Smooth muscle cell (in vitro differentiated cells): ENCODE results near the gene RTN1. TPM values are rescaled to one million over a fixed set of nuclear protein-coding genes. Genes with fewer than 3 reads are reported as not detected.

Experiments
- DNase-seq: peaks from one replicate; lab custom pipeline; 2025; ENCODE audit not compliant: unreplicated experiment; lab: John Stamatoyannopoulos, UW
- H2AFZ ChIP-seq: fragments of 200-600 bp; sonication (generic); 2 replicates; pipeline ENCODE4 v1.6.0; 2016; ENCODE audit warnings: antibody characterized with exemption, low read depth, mild to moderate bottlenecking
- H3F3A ChIP-seq: fragments of 200-600 bp; sonication (generic); 2 replicates; pipeline ENCODE4 v1.6.0; 2017; ENCODE audit warnings: antibody characterized with exemption, low read depth
- H3K27ac ChIP-seq: fragments of 200-600 bp; sonication (generic); 2 replicates; pipeline ENCODE4 v1.5.1; 2016; ENCODE audit warnings: low read depth, mild to moderate bottlenecking
- H3K27me3 ChIP-seq: fragments of 200-600 bp; sonication (generic); 2 replicates; pipeline ENCODE4 v1.6.1; 2016; ENCODE audit warnings: low read depth, mild to moderate bottlenecking
- H3K36me3 ChIP-seq: fragments of 200-600 bp; sonication (generic); 2 replicates; pipeline ENCODE4 v1.5.1; 2016; ENCODE audit warnings: low read depth
- H3K4me1 ChIP-seq: fragments of 200-600 bp; sonication (generic); 2 replicates; pipeline ENCODE4 v1.5.1; 2016; ENCODE audit warnings: low read depth
- H3K4me2 ChIP-seq: fragments of 200-600 bp; sonication (generic); 2 replicates; pipeline ENCODE4 v1.6.0; 2016; ENCODE audit warnings: mild to moderate bottlenecking
- H3K4me3 ChIP-seq: fragments of 200-600 bp; sonication (generic); 2 replicates; pipeline ENCODE4 v1.5.1; 2016; ENCODE audit warnings: mild to moderate bottlenecking
- H3K79me2 ChIP-seq: fragments of 200-600 bp; sonication (generic); 2 replicates; pipeline ENCODE4 v1.6.0; 2016; ENCODE audit warnings: low read depth, mild to moderate bottlenecking
- H3K9ac ChIP-seq: fragments of 200-600 bp; sonication (generic); 2 replicates; pipeline ENCODE4 v1.6.0; 2016; ENCODE audit warnings: low read depth
- H3K9me3 ChIP-seq: fragments of 200-600 bp; sonication (generic); replicated peaks from 2 replicates; pipeline ENCODE4 v1.5.1; 2016; ENCODE audit warnings: low read depth
- H4K20me1 ChIP-seq: fragments of 200-600 bp; sonication (generic); 2 replicates; pipeline ENCODE4 v1.6.0; 2016; ENCODE audit warnings: low read depth
- WGBS: methylation state at CpG from one replicate; pipeline ENCODE4 v1.1.7; 2016; ENCODE audit warnings: low lambda C conversion rate; 5-methylcytosine and 5-hydroxymethylcytosine counted together
- polyA plus RNA-seq: library from polyadenylated mRNA; unstranded; fragments of >200 nt; fragmentation: Nextera tagmentation; extraction: Ambion mirVana; gene quantifications from 2 replicates; pipeline ENCODE4 v1.2.1, GENCODE V29; 2016
- total RNA-seq: library from RNA; depleted of rRNA; stranded (reverse); fragments of >200 nt; gene quantifications from 2 replicates; pipeline ENCODE4 v1.2.3, GENCODE V29; 2014
- TF ChIP-seq, protein P1 (sequence below): fragments of 200-600 bp; sonication (generic); IDR thresholded peaks from 2 replicates; pipeline ENCODE4 v1.5.1; 2017; ENCODE audit warnings: borderline replicate concordance, mild to moderate bottlenecking, antibody characterized with exemption; ENCODE audit not compliant: insufficient read depth, poor library complexity, severe bottlenecking

Gene RTN1
- total and polyA plus RNA-seq, 2 experiments from 2014 or later, result not detected

DNA sequence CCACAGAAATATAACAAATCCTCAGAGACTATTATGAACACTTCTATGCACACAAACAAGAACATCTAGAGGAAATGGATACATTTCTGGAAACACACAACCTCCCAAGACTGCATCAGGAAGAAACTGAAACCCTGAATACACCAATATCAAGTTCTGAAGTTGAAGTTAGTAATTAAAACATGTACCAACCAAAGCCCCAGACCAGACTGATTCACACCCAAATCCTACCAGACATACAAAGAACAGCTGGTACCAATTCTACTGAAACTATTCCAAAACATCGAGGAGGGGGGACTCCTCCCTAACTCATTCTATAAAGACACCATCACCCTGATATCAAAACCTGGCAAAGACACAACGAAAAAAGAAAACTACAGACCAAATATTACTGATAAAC lies 179.3 kb downstream of the RTN1 start:
- Histone ChIP-seq H4K20me1 (no peaks in the 10 kb centered on the region), H3F3A (no peaks in the 10 kb centered on the region), H3K4me2 (no peak overlapping the region), H3K36me3 (no peaks in the 10 kb centered on the region), H3K4me3 (no peak overlapping the region), H3K9ac (no peak overlapping the region), H3K9me3 (no peaks in the 10 kb centered on the region), H3K79me2 (no peaks in the 10 kb centered on the region), H2AFZ (no peak overlapping the region), H3K4me1 (no peaks in the 10 kb centered on the region), H3K27ac (no peak overlapping the region), H3K27me3 (no peaks in the 10 kb centered on the region)
- TF ChIP-seq, protein P1, sequence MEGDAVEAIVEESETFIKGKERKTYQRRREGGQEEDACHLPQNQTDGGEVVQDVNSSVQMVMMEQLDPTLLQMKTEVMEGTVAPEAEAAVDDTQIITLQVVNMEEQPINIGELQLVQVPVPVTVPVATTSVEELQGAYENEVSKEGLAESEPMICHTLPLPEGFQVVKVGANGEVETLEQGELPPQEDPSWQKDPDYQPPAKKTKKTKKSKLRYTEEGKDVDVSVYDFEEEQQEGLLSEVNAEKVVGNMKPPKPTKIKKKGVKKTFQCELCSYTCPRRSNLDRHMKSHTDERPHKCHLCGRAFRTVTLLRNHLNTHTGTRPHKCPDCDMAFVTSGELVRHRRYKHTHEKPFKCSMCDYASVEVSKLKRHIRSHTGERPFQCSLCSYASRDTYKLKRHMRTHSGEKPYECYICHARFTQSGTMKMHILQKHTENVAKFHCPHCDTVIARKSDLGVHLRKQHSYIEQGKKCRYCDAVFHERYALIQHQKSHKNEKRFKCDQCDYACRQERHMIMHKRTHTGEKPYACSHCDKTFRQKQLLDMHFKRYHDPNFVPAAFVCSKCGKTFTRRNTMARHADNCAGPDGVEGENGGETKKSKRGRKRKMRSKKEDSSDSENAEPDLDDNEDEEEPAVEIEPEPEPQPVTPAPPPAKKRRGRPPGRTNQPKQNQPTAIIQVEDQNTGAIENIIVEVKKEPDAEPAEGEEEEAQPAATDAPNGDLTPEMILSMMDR, result no peak
- no peak for DNase-seq
- WGBS, result 45% methylated on average over 2 of the region's 2 CpGs

DNA sequence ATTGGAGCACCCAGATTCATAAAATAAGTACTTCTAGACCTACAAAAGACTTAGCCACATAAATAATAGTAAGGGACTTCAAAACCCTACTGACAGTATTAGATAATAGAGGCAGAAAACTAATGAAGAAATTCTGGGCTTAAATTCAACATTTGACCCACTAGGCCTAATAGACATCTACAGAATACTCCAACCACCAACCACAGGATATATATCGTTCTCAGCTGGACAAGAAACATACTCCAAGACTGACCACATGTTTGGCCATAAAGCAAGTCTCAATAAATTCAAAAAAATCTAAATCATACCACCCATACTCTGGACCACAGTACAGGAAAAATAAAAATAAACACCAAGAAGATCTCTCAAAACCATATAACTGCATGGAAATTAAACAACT lies 180.2 kb downstream of the RTN1 start:
- Histone ChIP-seq H3K9me3 (no peaks in the 10 kb centered on the region), H3F3A (no peaks in the 10 kb centered on the region), H4K20me1 (no peaks in the 10 kb centered on the region), H3K27me3 (no peaks in the 10 kb centered on the region), H3K9ac (no peak overlapping the region), H3K4me2 (no peak overlapping the region), H3K27ac (no peak overlapping the region), H3K4me1 (no peaks in the 10 kb centered on the region), H3K79me2 (no peaks in the 10 kb centered on the region), H3K36me3 (no peaks in the 10 kb centered on the region), H3K4me3 (no peak overlapping the region), H2AFZ (no peak overlapping the region)
- WGBS, result 40% methylated on average over 1 of the region's 1 CpG
- TF ChIP-seq, protein P1, result no peak
- no peak for DNase-seq

DNA sequence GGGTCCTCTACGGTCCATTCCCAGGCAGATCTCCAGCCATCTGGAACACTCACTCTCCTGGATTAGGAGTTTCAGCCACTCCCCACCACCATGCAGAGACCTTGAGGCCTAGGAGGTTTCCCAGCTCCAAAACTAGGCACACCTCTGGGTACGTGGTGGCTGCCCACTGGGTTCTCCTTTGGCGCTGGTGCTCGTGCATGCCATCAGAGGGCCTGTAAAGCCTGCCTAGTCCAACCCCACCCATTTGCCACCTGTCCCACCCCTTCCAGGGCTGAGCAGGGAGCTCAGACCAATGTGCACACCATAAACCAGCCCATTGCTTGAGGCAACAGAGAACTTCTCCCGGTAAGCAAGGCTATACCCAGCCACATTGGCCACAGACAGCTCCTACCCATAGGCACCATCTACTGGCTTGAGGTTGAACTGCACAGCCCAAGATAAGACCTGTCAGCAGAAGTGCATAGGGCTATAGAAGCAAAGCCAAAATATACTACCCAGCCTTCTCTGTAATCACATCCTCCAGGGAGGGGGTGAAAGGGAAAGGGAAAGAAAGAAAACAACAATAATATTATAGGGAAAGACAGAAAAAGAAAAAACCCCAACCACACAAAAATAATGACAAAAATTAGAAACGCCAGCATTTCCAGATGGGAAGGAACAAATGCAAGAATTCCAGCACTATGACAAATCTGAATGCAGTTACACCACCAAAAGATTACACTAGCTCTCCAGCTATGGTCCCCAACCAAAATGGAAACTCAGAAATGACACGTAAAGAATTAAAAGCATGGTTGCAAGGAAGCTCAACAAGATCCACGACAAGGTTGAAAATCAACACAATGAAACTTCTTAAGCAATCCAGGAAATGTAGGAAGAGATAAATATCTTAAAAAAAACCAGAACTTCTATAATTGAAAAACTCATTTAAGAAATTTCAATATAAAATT lies 182.1 kb downstream of the RTN1 start:
- no peaks in the 10 kb centered on the region for H4K20me1 ChIP-seq
- H3K27me3 ChIP-seq, result no peaks in the 10 kb centered on the region
- peaks cover 6% of the 10 kb centered on the region for H3K4me1 ChIP-seq
- H3K79me2 ChIP-seq, result no peaks in the 10 kb centered on the region
- no peak overlapping the region for H3K9ac ChIP-seq
- H3K4me3 ChIP-seq, result no peak overlapping the region
- H3K9me3 ChIP-seq, result no peaks in the 10 kb centered on the region
- DNase-seq, result no peak
- WGBS, result 83% methylated on average over 8 of the region's 8 CpGs
- no peak overlapping the region for H2AFZ ChIP-seq
- H3F3A ChIP-seq, result no peaks in the 10 kb centered on the region
- TF ChIP-seq, protein P1, result peak; percentile 68
- no peaks in the 10 kb centered on the region for H3K36me3 ChIP-seq
- H3K27ac ChIP-seq, result no peak overlapping the region
- H3K4me2 ChIP-seq, result no peak overlapping the region

DNA sequence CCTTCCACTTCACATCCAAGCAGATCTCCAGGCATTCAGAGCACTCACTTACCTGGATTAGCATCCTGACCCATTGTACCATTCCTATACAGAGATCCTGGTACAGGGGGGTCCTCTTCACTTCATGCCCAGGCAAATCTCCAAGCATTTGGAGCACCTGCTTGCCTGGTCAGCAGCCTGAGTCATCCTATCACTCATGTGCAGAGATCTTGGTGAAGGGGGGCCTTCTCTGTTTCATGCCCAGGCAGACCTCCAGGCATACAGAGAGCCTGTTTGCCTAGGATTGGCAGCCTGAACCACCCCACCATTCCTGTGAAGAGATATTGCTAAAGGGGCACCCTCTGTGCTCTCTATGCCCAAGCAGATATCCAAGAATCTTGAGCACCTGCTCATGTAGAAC lies 182.9 kb downstream of the RTN1 start:
- H3K4me1 ChIP-seq, result peaks cover 11% of the 10 kb centered on the region
- no peaks in the 10 kb centered on the region for H3K9me3 ChIP-seq
- no peaks in the 10 kb centered on the region for H3K79me2 ChIP-seq
- no peaks in the 10 kb centered on the region for H3F3A ChIP-seq
- H3K27ac ChIP-seq, result no peak overlapping the region
- H3K9ac ChIP-seq, result no peak overlapping the region
- no peak overlapping the region for H3K4me2 ChIP-seq
- H3K27me3 ChIP-seq, result no peaks in the 10 kb centered on the region
- H2AFZ ChIP-seq, result no peak overlapping the region
- TF ChIP-seq, protein P1, result no peak
- no peaks in the 10 kb centered on the region for H4K20me1 ChIP-seq
- no peak for DNase-seq
- H3K36me3 ChIP-seq, result no peaks in the 10 kb centered on the region
- H3K4me3 ChIP-seq, result no peak overlapping the region
